GM12878 (cell line): ENCODE results near the gene RIMS1. TPM values are rescaled to one million over a fixed set of nuclear protein-coding genes. Genes with fewer than 3 reads are reported as not detected.

Experiments used
- ATAC-seq: fragments of 200-7000 bp; cut with Tn5 transposase; 3 replicates; pipeline ENCODE4 v1.9.1; 2020; ENCODE audit warnings: mild to moderate bottlenecking, moderate library complexity
- BruUV-seq: library from RNA; stranded (reverse); fragments of 400-500 nt; replicated peaks from 2 replicates; lab custom pipeline; 2021; lab: Mats Ljungman, UMichigan
- CTCF ChIA-PET: fragments of 300-600 bp; sonication (Branson Sonifier 250); formaldehyde crosslinking; extraction: SDS; loops from one replicate; lab custom pipeline; 2021; ENCODE audit warnings: inconsistent platforms; lab: Yijun Ruan, JAX
- POLR2A ChIA-PET: fragments of 350-600 bp; formaldehyde crosslinking; extraction: SDS; loops from one replicate; lab custom pipeline; 2021; ENCODE audit warnings: inconsistent platforms; lab: Charles Lee
- RAD21 ChIA-PET: fragments of 300-600 bp; sonication (Branson Sonifier 250); formaldehyde crosslinking; loops from one replicate; lab custom pipeline; 2023; ENCODE audit warnings: antibody characterized with exemption; ENCODE audit not compliant: unreplicated experiment; lab: Charles Lee
- SMC1A ChIA-PET: fragments of 300-600 bp; sonication (Branson Sonifier 250); formaldehyde crosslinking; loops from one replicate; lab custom pipeline; 2023; ENCODE audit not compliant: unreplicated experiment, uncharacterized antibody; lab: Charles Lee
- DNase-seq: peaks from one replicate; pipeline ENCODE4 v3.0.0-alpha.2; 2011; ENCODE audit warnings: low read depth, low spot score
- FAIRE-seq: peaks from 3 replicates; lab custom pipeline; 2011; peaks lifted over from hg19 to GRCh38; lab: Jason Lieb, UNC
- H2AFZ ChIP-seq: 2 replicates; pipeline ENCODE4 v1.6.0; 2011; ENCODE audit warnings: low read depth, low read length, control low read depth; ENCODE audit not compliant: control insufficient read depth
- H3K27ac ChIP-seq: 2 replicates; pipeline ENCODE4 v1.5.1; 2011; ENCODE audit warnings: control low read depth; ENCODE audit not compliant: control insufficient read depth, insufficient read depth
- H3K27me3 ChIP-seq, 2 experiments: replicated peaks in 1 of 2; 2 replicates each; pipeline versions ENCODE4 v1.6.0 to v1.6.1; 2011; ENCODE audit warnings: low read length in 1 of 2; ENCODE audit not compliant: control insufficient read depth in 2 of 2, insufficient read depth in 2 of 2
- H3K36me3 ChIP-seq, 2 experiments: 2 replicates each; pipeline ENCODE4 v1.5.1; 2011; ENCODE audit warnings: low read length in 1 of 2; ENCODE audit not compliant: control insufficient read depth in 2 of 2, insufficient read depth in 2 of 2
- H3K4me1 ChIP-seq: 2 replicates; pipeline ENCODE4 v1.6.1; 2011; ENCODE audit warnings: mild to moderate bottlenecking, low read length, moderate library complexity, mixed read lengths; ENCODE audit not compliant: control insufficient read depth, insufficient read depth
- H3K4me2 ChIP-seq: 2 replicates; pipeline ENCODE4 v1.6.0; 2011; ENCODE audit warnings: control low read depth; ENCODE audit not compliant: control insufficient read depth, insufficient read depth
- H3K4me3 ChIP-seq: fragments of 200-600 bp; sonication (generic); 2 replicates; pipeline ENCODE4 v1.5.1; 2016
- H3K79me2 ChIP-seq: 2 replicates; pipeline ENCODE4 v1.6.0; 2011; ENCODE audit warnings: low read length; ENCODE audit not compliant: control insufficient read depth, insufficient read depth
- H3K9ac ChIP-seq: 2 replicates; pipeline ENCODE4 v1.8.0; 2011; ENCODE audit warnings: low read length, control low read depth, mixed read lengths; ENCODE audit not compliant: control insufficient read depth, insufficient read depth
- H3K9me3 ChIP-seq: replicated peaks from 3 replicates; pipeline ENCODE4 v1.5.1; 2011; ENCODE audit warnings: mild to moderate bottlenecking, low read length; ENCODE audit not compliant: control insufficient read depth, insufficient read depth
- H4K20me1 ChIP-seq: 2 replicates; pipeline ENCODE4 v1.6.0; 2011; ENCODE audit not compliant: control insufficient read depth, insufficient read depth
- ATF3 ChIP-seq: IDR thresholded peaks from 2 replicates; pipeline ENCODE4 v1.6.1; 2011; ENCODE audit warnings: low read depth, mild to moderate bottlenecking, low read length, moderate library complexity, borderline replicate concordance; ENCODE audit errors: extremely low read depth
- E4F1 ChIP-seq: fragments of 450-650 bp; IDR thresholded peaks from 2 replicates; pipeline ENCODE4 v1.6.1; 2018; ENCODE audit warnings: borderline replicate concordance, mild to moderate bottlenecking; ENCODE audit not compliant: partially characterized antibody
- EED ChIP-seq: sonication (generic); IDR thresholded peaks from 2 replicates; pipeline ENCODE4 v1.6.1; 2016; ENCODE audit warnings: antibody characterized with exemption, low read depth
- ELK1 ChIP-seq: IDR thresholded peaks from 2 replicates; pipeline ENCODE4 v1.6.1; 2012; ENCODE audit warnings: low read depth, low read length, improper control_type of control experiment
- JUNB ChIP-seq: IDR thresholded peaks from 2 replicates; pipeline ENCODE4 v1.6.1; 2016; ENCODE audit warnings: antibody characterized with exemption, mild to moderate bottlenecking
- NFIC ChIP-seq: IDR thresholded peaks from 2 replicates; pipeline ENCODE4 v1.6.1; 2012; ENCODE audit warnings: low read depth, mild to moderate bottlenecking, inconsistent platforms, low read length, moderate library complexity
- NFYA ChIP-seq: IDR thresholded peaks from 2 replicates; pipeline ENCODE4 v1.6.1; 2011; ENCODE audit warnings: low read depth, mild to moderate bottlenecking, low read length, improper control_type of control experiment, borderline replicate concordance
- RBBP5 ChIP-seq: fragments of 200-600 bp; sonication (generic); conservative IDR thresholded peaks from 2 replicates; pipeline ENCODE4 v1.6.1; 2016
- RUNX3 ChIP-seq: IDR thresholded peaks from 2 replicates; pipeline ENCODE4 v1.6.1; 2012; ENCODE audit warnings: low read length, inconsistent platforms
- SMAD1 ChIP-seq: fragments of 450-650 bp; IDR thresholded peaks from 2 replicates; pipeline ENCODE4 v1.6.1; 2018; ENCODE audit warnings: mild to moderate bottlenecking, low read depth; ENCODE audit not compliant: partially characterized antibody
- TCF7 ChIP-seq: IDR thresholded peaks from 2 replicates; pipeline ENCODE4 v1.6.1; 2014; ENCODE audit warnings: antibody characterized with exemption, borderline replicate concordance
- WGBS: methylation state at CpG from one replicate; pipeline ENCODE4 v1.1.6; 2016; ENCODE audit warnings: low lambda C conversion rate; ENCODE audit not compliant: insufficient replicate concordance, insufficient coverage; ENCODE audit errors: missing lambda C conversion rate; 5-methylcytosine and 5-hydroxymethylcytosine counted together
- in situ Hi-C: fragments of 300-500 bp; cut with MboI; formaldehyde crosslinking; loops from 9 replicates; pipeline ENCODE4 v1.14.3; 2018; ENCODE audit warnings: mixed read lengths
- intact Hi-C: fragments of 100-400 bp; cut with micrococcal nuclease; formaldehyde crosslinking; loops from one replicate; pipeline ENCODE4 v1.14.2; 2022; ENCODE audit not compliant: unreplicated experiment
- polyA plus RNA-seq, 11 experiments: library from polyadenylated mRNA; depleted of rRNA in 4 of 11; unstranded in 6 of 11; stranded (reverse) in 5 of 11; fragments of >200 nt; fragmentation: Nextera tagmentation in 4 of 11; fragmentation: Illumina TruSeq in 1 of 11; extraction: Ambion mirVana in 4 of 11; extraction: Trizol in 1 of 11; gene quantifications; 1 replicate in 1 of 11; 2 replicates in 10 of 11; pipeline versions ENCODE4 v1.2.1 to v1.2.3, GENCODE V29; 2011 to 2016; ENCODE audit warnings: inconsistent platforms in 2 of 11, missing spikeins in 2 of 11, low read depth in 1 of 11
- total RNA-seq, 4 experiments: library from RNA; depleted of rRNA in 3 of 4; stranded (reverse); fragments of >200 nt in 3 of 4; fragmentation: Illumina TruSeq in 1 of 4; extraction: Trizol in 1 of 4; gene quantifications; 2 replicates each; pipeline versions ENCODE4 v1.2.1 to v1.2.3, GENCODE V29; 2013 to 2021

RIMS1 gene
- total and polyA plus RNA-seq, 10 of the 15 experiments (the other 5 are each of a cell fraction or from before 2014, with no cell fraction given): 0.05 to 0.76 (median 0.23) TPM

- no peak overlapping the region for H3K27ac ChIP-seq
- no peaks in the 10 kb centered on the region for H3K4me1 ChIP-seq
- H3K27me3 ChIP-seq: no peaks in the 10 kb centered on the region
- no peak for FAIRE-seq
- ChIA-PET SMC1A (interaction anchor here (0.6 to 0.9 kb wide), 2 partner anchors 16 to 372 kb away, joined by 3 read pairs; no protein-coding TSS in a partner anchor), RAD21 (no interaction called here), CTCF (interaction anchor here (0.7 kb wide), 1 partner anchor 13 kb away, joined by 6 read pairs; no protein-coding TSS in a partner anchor), POLR2A (no interaction called here)
- no peak overlapping the region for H3K4me2 ChIP-seq
- H3K4me3 ChIP-seq: no peak overlapping the region
- H3K79me2 ChIP-seq: no peaks in the 10 kb centered on the region
- TF ChIP-seq NFYA (no peak), EED (0 out of 2 replicates have a peak, but pooled peaks have one; percentile 36), RUNX3 (peak; percentile 92), NFIC (peak; percentile 56; the same call in 1 of the 2 replicates), JUNB (peak; percentile 13; the same call in 1 of the 2 replicates)
- no peaks in the 10 kb centered on the region for H3K36me3 ChIP-seq
- H3K9ac ChIP-seq: no peak overlapping the region
- BruUV-seq: no TSS peak
- ATAC-seq: peak; percentile 49
- H2AFZ ChIP-seq: no peak overlapping the region
- no peaks in the 10 kb centered on the region for H4K20me1 ChIP-seq
- no peak for DNase-seq
- intact Hi-C loops (no loop called here), in situ Hi-C loops (no loop called here)
- 15% methylated on average over 5 of the region's 5 CpGs for WGBS
- H3K9me3 ChIP-seq: no peaks in the 10 kb centered on the region
Observed at GRCh38 chr6:71967436-71967835, 81.1 kb downstream of the RIMS1 start.

DNA sequence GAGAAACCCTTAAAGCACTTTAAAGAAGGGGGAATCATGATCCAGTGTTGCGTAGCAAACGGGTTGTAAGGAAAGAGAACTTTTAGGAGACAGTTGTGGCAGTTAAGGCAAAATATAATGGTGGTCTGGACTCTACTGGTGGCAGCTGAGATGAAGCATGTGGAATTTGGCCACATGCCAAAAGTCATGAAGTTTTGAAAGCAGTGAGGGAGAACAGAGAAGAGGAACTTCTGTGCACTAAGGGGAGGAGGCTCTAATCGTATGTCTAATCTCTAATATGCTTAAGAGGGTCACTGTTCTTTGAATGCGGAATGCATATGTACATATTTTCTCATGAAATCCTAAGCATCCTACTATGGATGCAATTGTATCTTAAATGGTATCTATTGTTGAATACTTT lies 91.5 kb downstream of the RIMS1 start:
- Histone ChIP-seq H3K4me1 (no peaks in the 10 kb centered on the region), H3K9me3 (no peaks in the 10 kb centered on the region), H3K36me3 (no peaks in the 10 kb centered on the region)
- in situ Hi-C loops: no loop called here
- no peak for TF ChIP-seq E4F1
- no peak for TF ChIP-seq ELK1
- TF ChIP-seq ATF3: no peak
- TF ChIP-seq RBBP5: no peak
- no peak for TF ChIP-seq EED
- TF ChIP-seq SMAD1: peak; percentile 70
- no peak for TF ChIP-seq TCF7
- TF ChIP-seq, all 136 proteins: peak for 1
- ChIA-PET RAD21 (interaction anchor here (1.1 kb wide), 1 partner anchor 16 kb away, joined by 3 read pairs; no protein-coding TSS in a partner anchor), POLR2A (interaction anchor here (0.6 kb wide), 2 partner anchors 625 to 1533 kb away, joined by 4 read pairs; no protein-coding TSS in a partner anchor), SMC1A (interaction anchor here (0.6 to 1.0 kb wide), 2 partner anchors 12 to 718 kb away, joined by 3 read pairs; no protein-coding TSS in a partner anchor), CTCF (no interaction called here)
- ATAC-seq (peak; percentile 42), DNase-seq (no peak), FAIRE-seq (no peak)
- Histone ChIP-seq H3K9ac (no peak overlapping the region), H3K79me2 (no peaks in the 10 kb centered on the region), H3K27me3 (no peaks in the 10 kb centered on the region), H2AFZ (no peak overlapping the region), H3K4me2 (no peak overlapping the region), H4K20me1 (no peaks in the 10 kb centered on the region), H3K27ac (no peak overlapping the region), H3K4me3 (no peak overlapping the region)
- no TSS peak for BruUV-seq
- WGBS: 39% methylated on average over 4 of the region's 4 CpGs
- intact Hi-C loops: no loop called here
